ENCODE data around the gene POLR3K. TPM values are rescaled to one million over a fixed set of nuclear protein-coding genes. Genes with fewer than 3 reads are reported as not detected.
"Not testable (repeated sequence)": the region's sequence is repeated elsewhere in the genome, so short reads cannot be mapped to it uniquely, and the experiment has no call there.

The POLR3K gene
- total RNA-seq, 1 donor from 2014 or later, result 12.2 TPM

DNA sequence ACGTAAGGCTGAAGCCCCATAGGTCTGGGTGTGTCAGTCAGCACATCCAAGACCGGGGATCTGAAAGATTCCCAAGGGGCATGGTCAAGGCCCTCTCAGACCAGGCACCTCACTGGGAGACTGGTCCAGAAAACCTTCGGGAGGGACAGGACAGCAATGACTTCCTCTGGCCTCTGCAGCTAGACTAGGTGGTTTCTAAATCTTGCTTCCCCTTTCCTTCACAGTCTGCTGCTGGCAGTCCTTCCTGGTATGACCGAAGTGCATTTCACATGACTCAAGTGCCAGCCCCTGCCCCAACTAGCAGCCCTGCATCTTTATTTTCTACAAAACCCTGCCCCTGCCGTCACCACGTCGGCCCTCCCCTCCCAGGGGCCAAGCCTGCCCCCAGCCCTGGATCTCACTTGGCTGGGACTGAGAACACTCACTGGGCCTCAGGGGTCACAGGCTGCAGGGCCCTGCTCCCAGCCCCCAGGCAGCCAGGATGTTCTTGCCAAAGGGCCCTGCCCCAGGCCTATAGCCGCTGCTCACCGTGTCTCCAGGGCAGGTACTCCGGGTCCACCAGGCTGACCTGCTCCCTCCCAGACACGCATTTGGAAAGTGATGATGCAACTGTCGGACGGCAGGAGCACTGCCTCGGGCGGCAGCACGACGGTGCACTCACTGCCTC is 18.3 kb downstream of the POLR3K start:
- Histone ChIP-seq H3K27ac (ENCODE audit: low read depth, low read length) (no peak overlapping the region), H3K4me3 (ENCODE audit: insufficient read depth, low read depth, low read length) (no peak overlapping the region), H2AFZ (ENCODE audit: low read depth, low read length) (no peak overlapping the region), H3K36me3 (ENCODE audit: insufficient read depth, low read length) (peaks cover 3% of the 10 kb centered on the region), H3K27me3 (ENCODE audit: insufficient read depth, low read length) (no peaks in the 10 kb centered on the region), H4K20me1 (ENCODE audit: insufficient read depth, low read length) (no peaks in the 10 kb centered on the region), H3K4me1 (ENCODE audit: insufficient read depth, low read length) (no peaks in the 10 kb centered on the region), H3K9me3 (ENCODE audit: insufficient read depth, low read depth, low read length) (no peaks in the 10 kb centered on the region), H3K4me2 (ENCODE audit: low read length) (no peak overlapping the region), H3K9ac (ENCODE audit: low read length) (no peak overlapping the region), H3K79me2 (ENCODE audit: insufficient read depth, low read length) (no peaks in the 10 kb centered on the region)
- no peak for DNase-seq (ENCODE audit: low read depth)
- H3K27me3 Mint-ChIP-seq (ENCODE audit: low read depth, unreplicated experiment), result peaks cover 4% of the 10 kb centered on the region
- no peak overlapping the region for H3K27ac Mint-ChIP-seq (ENCODE audit: unreplicated experiment)
- H3K36me3 Mint-ChIP-seq (ENCODE audit: low read depth, unreplicated experiment), result peaks cover 2% of the 10 kb centered on the region
- H3K4me1 Mint-ChIP-seq (ENCODE audit: low read depth, unreplicated experiment), result no peaks in the 10 kb centered on the region
- H3K9me3 Mint-ChIP-seq (ENCODE audit: unreplicated experiment), result no peaks in the 10 kb centered on the region
- no peak overlapping the region for H3K4me3 Mint-ChIP-seq (ENCODE audit: unreplicated experiment)
- TF ChIP-seq, protein P1, sequence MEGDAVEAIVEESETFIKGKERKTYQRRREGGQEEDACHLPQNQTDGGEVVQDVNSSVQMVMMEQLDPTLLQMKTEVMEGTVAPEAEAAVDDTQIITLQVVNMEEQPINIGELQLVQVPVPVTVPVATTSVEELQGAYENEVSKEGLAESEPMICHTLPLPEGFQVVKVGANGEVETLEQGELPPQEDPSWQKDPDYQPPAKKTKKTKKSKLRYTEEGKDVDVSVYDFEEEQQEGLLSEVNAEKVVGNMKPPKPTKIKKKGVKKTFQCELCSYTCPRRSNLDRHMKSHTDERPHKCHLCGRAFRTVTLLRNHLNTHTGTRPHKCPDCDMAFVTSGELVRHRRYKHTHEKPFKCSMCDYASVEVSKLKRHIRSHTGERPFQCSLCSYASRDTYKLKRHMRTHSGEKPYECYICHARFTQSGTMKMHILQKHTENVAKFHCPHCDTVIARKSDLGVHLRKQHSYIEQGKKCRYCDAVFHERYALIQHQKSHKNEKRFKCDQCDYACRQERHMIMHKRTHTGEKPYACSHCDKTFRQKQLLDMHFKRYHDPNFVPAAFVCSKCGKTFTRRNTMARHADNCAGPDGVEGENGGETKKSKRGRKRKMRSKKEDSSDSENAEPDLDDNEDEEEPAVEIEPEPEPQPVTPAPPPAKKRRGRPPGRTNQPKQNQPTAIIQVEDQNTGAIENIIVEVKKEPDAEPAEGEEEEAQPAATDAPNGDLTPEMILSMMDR (IDR thresholded peaks at IDR 0.05; ENCODE audit: insufficient read depth, low read depth, low read length), result no peak
- TF ChIP-seq EZH2 (IDR thresholded peaks at IDR 0.05; ENCODE audit: insufficient read depth, low read length), result no peak
- no peak for FAIRE-seq

DNA sequence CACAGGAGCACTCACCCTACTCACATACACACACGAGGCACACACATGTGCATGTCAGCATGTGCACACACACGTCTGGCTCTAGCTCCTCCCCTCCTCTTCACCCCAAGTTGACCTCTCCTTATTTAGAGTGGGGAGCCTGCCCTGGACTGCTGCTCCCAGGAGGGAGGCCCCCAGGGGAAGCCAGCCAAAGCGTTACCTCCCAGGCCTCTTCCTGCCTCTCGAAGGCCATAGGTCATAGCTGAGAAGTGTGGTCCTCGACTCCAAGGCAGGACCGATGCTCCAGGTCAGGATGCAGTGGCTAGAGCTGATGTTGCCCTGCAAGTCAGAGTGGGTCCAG is 18.8 kb downstream of the POLR3K start:
- H3K36me3 ChIP-seq (ENCODE audit: insufficient read depth, low read length), result no peaks in the 10 kb centered on the region
- no peak overlapping the region for H3K4me3 ChIP-seq (ENCODE audit: insufficient read depth, low read depth, low read length)
- Mint-ChIP-seq H3K36me3 (ENCODE audit: low read depth, unreplicated experiment) (peaks cover 2% of the 10 kb centered on the region), H3K27me3 (ENCODE audit: low read depth, unreplicated experiment) (peaks cover 4% of the 10 kb centered on the region), H3K4me3 (ENCODE audit: unreplicated experiment) (no peak overlapping the region), H3K27ac (ENCODE audit: unreplicated experiment) (no peak overlapping the region), H3K9me3 (ENCODE audit: unreplicated experiment) (no peaks in the 10 kb centered on the region), H3K4me1 (ENCODE audit: low read depth, unreplicated experiment) (no peaks in the 10 kb centered on the region)
- no peaks in the 10 kb centered on the region for H3K27me3 ChIP-seq (ENCODE audit: insufficient read depth, low read length)
- DNase-seq (ENCODE audit: low read depth) (no peak), FAIRE-seq (no peak)
- H3K27ac ChIP-seq (ENCODE audit: low read depth, low read length), result no peak overlapping the region
- H3K9me3 ChIP-seq (ENCODE audit: insufficient read depth, low read depth, low read length), result no peaks in the 10 kb centered on the region
- H2AFZ ChIP-seq (ENCODE audit: low read depth, low read length), result no peak overlapping the region
- TF ChIP-seq EZH2 (IDR thresholded peaks at IDR 0.05; ENCODE audit: insufficient read depth, low read length), result no peak
- TF ChIP-seq, protein P1 (IDR thresholded peaks at IDR 0.05; ENCODE audit: insufficient read depth, low read depth, low read length), result no peak
- no peak overlapping the region for H3K9ac ChIP-seq (ENCODE audit: low read length)
- H4K20me1 ChIP-seq (ENCODE audit: insufficient read depth, low read length), result no peaks in the 10 kb centered on the region
- H3K4me1 ChIP-seq (ENCODE audit: insufficient read depth, low read length), result no peaks in the 10 kb centered on the region
- H3K79me2 ChIP-seq (ENCODE audit: insufficient read depth, low read length), result no peaks in the 10 kb centered on the region
- no peak overlapping the region for H3K4me2 ChIP-seq (ENCODE audit: low read length)

DNA sequence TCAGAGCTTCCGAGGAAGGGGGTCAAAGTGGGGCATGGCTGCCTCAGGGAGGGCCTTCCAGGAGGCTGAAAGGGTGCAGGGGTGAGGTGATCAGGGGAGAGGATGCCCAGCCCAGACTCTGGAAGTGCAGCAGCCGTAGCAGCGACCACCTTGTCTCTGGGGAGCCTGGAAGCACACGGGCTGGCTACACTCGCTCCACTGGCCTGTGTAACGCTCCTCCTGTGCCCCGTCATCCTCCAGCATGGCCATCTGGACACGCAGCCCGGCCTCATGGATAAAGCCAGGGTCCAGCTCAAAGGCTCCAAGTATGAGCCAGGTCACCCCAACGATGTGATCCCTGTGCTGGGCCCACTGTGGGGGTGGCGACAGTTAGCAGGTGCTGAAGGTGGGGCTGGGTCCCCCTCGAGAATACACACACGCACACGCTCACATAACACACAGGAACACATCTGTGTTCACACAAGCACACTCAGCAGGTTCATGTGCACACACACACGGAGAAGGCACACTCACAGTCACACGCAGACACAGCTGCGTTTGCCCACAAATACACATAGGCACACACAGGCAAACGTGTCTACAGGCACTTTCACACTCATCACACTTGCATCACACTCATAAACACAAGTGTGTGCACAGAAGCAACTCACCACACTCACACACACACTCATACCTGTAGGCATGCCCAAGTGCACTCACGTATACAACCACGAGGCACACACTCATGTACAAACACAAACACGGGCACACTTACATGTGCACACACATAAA is 19.3 kb downstream of the POLR3K start:
- H3K9me3 Mint-ChIP-seq (ENCODE audit: unreplicated experiment), result no peaks in the 10 kb centered on the region
- H3K4me3 Mint-ChIP-seq (ENCODE audit: unreplicated experiment), result no peak overlapping the region
- peaks cover 2% of the 10 kb centered on the region for H3K36me3 Mint-ChIP-seq (ENCODE audit: low read depth, unreplicated experiment)
- no peak overlapping the region for H3K9ac ChIP-seq (ENCODE audit: low read length)
- DNase-seq (ENCODE audit: low read depth) (no peak), FAIRE-seq (no peak)
- H3K4me2 ChIP-seq (ENCODE audit: low read length), result no peak overlapping the region
- no peaks in the 10 kb centered on the region for H3K79me2 ChIP-seq (ENCODE audit: insufficient read depth, low read length)
- H3K4me1 ChIP-seq (ENCODE audit: insufficient read depth, low read length), result no peaks in the 10 kb centered on the region
- H3K27ac Mint-ChIP-seq (ENCODE audit: unreplicated experiment), result no peak overlapping the region
- H2AFZ ChIP-seq (ENCODE audit: low read depth, low read length), result no peak overlapping the region
- no peaks in the 10 kb centered on the region for H3K9me3 ChIP-seq (ENCODE audit: insufficient read depth, low read depth, low read length)
- no peaks in the 10 kb centered on the region for H3K36me3 ChIP-seq (ENCODE audit: insufficient read depth, low read length)
- no peaks in the 10 kb centered on the region for H3K27me3 ChIP-seq (ENCODE audit: insufficient read depth, low read length)
- TF ChIP-seq EZH2 (IDR thresholded peaks at IDR 0.05; ENCODE audit: insufficient read depth, low read length), result no peak
- TF ChIP-seq, protein P1 (IDR thresholded peaks at IDR 0.05; ENCODE audit: insufficient read depth, low read depth, low read length), result no peak
- H3K27ac ChIP-seq (ENCODE audit: low read depth, low read length), result no peak overlapping the region
- no peaks in the 10 kb centered on the region for H4K20me1 ChIP-seq (ENCODE audit: insufficient read depth, low read length)
- no peak overlapping the region for H3K4me3 ChIP-seq (ENCODE audit: insufficient read depth, low read depth, low read length)
- H3K27me3 Mint-ChIP-seq (ENCODE audit: low read depth, unreplicated experiment), result peaks cover 4% of the 10 kb centered on the region
- no peaks in the 10 kb centered on the region for H3K4me1 Mint-ChIP-seq (ENCODE audit: low read depth, unreplicated experiment)

DNA sequence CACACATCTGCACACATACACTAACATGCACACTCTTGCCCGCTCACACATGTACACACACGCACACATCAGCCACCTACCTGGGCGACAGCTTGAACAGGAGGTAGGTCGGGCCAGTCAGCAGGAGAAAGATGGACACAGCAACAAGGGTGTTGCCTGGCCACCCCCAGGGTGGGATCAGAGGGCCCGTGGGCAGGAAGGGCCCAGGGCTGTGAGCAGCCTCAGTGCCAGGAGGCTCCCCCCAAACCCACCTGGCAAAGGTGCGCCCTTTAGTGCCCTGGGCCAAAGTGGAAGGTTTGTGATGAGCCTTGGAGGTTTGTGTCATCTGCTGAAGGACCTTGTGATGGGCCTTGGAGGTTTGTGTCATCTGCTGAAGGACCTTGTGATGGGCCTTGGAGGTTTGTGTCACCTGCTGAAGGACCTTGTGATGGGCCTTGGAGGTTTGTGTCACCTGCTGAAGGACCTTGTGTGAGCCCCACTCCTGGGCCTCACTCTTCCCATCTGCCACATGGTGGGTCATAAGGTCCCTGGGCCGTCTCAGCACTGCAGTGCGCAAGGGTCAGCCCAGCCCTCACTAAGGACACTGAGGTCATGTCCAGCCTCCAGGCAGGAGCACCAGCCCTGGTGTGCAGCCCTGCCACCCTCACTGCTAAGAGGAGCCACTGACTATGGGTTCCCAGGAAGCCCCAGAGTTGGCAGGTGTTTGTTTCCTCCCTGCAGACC is 20.1 kb downstream of the POLR3K start:
- H3K9me3 ChIP-seq (ENCODE audit: insufficient read depth, low read depth, low read length); H3K27me3 Mint-ChIP-seq (ENCODE audit: low read depth, unreplicated experiment); H3K36me3 ChIP-seq (ENCODE audit: insufficient read depth, low read length); H2AFZ ChIP-seq (ENCODE audit: low read depth, low read length); H3K4me1 ChIP-seq (ENCODE audit: insufficient read depth, low read length); H3K4me2 ChIP-seq (ENCODE audit: low read length); DNase-seq (ENCODE audit: low read depth); H3K27me3 ChIP-seq (ENCODE audit: insufficient read depth, low read length); H3K79me2 ChIP-seq (ENCODE audit: insufficient read depth, low read length); H3K27ac ChIP-seq (ENCODE audit: low read depth, low read length); H3K4me1 Mint-ChIP-seq (ENCODE audit: low read depth, unreplicated experiment); H3K4me3 ChIP-seq (ENCODE audit: insufficient read depth, low read depth, low read length); H3K9ac ChIP-seq (ENCODE audit: low read length); FAIRE-seq; H3K4me3 Mint-ChIP-seq (ENCODE audit: unreplicated experiment); H3K36me3 Mint-ChIP-seq (ENCODE audit: low read depth, unreplicated experiment); H4K20me1 ChIP-seq (ENCODE audit: insufficient read depth, low read length); H3K9me3 Mint-ChIP-seq (ENCODE audit: unreplicated experiment); H3K27ac Mint-ChIP-seq (ENCODE audit: unreplicated experiment): not testable (repeated sequence)
